Measurements from ENCODE around the gene MAMDC4.
"Not testable (repeated sequence)": the region's sequence is repeated elsewhere in the genome, so short reads cannot be mapped to it uniquely, and the experiment has no call there.

MAMDC4 gene

DNA sequence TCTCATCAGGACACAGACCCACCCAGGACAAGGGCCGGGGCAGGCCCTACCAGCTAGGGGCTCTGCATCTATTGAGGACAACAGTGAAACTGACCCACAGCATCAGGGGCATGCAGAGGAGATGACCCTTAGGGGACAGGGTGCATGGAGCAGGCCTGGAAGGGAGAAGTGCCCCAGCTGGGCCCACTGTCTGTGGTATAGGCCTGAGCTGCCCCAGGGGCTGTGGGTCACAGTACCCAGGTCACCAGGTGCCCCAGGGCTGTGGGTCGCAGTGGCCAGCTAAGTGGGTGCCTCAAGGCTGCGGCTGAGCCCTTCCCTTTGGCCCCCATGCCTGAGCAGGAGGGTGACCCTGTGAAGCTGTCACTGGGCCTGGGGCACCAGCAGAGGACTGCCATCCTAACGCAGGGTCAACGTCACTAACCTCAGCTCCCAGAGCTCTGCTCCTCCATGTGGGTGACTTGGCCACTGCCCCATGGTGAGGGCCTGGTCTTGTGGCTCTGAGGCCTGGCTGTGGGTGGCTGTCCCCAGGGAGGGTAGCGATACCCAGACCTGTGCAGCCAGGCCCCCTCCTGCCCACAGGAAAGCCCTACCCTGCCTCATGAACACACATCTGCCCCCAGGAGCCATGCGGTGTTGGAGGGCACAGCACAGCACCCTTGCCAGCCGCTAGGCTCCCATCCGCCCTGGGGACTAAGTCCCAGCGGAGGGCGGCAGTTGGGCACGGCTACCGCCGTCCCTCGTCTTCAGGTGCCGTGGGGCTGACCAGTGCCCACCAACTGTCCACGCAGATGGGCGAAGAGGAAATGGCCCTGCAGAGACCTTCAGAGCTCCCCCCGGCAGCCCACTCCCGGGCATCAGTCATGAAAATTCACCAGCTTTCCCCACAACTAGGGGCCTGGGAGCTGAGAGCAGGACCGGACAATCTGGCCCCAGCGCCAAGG, 9.1 kb downstream of the MAMDC4 start:
- DNase-seq (ENCODE audit: low read depth, low spot score), result no peak

DNA sequence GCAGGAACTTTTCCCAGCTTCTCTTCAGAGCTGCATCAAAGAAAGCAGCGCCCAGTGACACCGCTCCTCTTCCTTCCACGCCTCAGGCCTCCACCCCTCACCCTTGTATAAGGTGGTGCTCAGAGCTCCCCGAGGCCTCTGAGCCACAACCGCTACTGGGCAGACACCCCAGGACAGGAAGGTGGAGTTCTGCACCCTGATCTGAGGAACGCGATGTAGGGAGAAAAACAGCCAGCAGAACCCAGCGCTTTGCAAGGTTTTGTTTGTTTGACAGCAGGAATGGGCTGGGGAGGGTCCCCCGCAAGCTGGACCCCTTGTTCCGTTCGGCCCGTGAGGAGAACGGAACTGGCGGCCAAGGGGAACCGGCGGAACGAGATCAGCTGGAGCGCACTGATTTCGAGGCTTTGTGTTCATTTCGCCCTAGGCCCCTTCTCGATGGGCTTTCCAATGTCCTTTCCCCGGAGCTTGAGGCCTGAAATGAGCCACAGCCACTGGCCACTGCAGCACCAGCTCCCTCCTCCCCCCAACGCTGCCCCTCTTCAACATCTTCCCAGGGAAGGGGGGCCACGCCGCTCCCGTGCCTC, 9.8 kb downstream of the MAMDC4 start:
- DNase-seq (ENCODE audit: low read depth, low spot score), result no peak

DNA sequence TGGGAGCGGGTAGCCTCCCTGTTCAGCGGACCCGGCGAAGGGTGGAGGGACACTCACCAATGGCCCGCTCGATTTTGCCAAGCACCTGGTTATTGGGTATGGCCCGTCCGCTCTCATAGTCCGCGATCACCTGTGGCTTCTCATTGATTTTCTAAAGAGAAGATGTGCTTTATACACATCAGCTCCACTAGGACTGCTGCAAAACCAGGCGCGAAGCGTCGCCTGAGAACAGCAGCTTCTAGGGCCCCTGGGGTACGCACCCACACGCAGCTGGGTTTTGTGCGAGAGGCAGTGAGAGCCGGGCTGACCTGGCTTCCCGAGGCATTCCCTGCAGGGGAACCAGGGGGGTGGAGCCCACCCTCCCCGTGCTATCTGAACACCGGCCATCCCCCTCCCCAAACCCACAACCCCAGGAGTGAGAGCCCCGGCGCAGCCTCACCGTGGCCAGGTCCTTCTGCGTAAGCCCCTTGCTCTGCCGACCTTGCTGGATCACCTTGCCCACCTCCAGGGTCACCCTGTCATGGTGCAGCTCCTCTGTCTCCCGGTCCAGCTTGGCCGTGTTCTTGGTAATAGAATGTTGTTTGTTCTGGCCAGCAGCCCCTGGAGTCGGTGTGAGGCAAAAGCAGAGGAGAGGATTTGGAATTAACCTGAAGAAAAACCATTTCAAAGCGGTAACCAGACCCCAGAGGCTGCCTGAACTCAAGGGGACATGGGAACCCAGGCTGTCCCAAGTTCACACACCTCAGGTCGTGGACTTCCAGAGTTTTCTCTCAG, 10.9 kb downstream of the MAMDC4 start:
- no peak for DNase-seq (ENCODE audit: low read depth, low spot score)

DNA sequence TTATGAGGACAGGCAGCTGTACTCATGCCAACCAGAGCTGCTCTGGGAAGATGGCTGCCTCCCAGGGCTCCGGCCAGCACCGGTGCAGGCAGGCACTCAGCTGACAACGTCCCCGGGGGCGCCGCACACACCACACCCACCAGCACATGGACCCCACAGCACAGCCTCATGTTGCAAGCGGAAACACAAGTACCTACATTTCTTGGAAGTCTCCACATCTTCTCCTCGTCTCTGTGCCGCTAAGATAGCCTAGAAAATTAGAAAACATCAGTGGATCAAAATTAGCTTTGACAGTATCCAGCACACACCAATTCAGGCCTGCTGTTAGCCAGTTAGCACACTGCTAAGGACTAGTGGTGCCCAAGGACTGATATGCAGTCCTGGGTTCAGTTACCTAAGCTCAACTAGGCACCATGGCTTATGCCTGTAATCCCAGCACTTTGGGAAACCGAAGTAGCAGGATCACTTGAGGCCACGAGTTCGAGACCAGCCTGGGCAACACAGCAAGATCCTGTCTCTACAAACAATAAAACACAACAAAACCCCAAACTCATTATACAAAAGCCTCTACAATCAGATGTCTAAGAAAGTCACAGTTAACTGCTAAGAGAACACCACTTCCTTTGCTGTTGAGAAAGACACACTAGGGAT, 11.6 kb downstream of the MAMDC4 start:
- DNase-seq (ENCODE audit: low read depth, low spot score), result no peak

DNA sequence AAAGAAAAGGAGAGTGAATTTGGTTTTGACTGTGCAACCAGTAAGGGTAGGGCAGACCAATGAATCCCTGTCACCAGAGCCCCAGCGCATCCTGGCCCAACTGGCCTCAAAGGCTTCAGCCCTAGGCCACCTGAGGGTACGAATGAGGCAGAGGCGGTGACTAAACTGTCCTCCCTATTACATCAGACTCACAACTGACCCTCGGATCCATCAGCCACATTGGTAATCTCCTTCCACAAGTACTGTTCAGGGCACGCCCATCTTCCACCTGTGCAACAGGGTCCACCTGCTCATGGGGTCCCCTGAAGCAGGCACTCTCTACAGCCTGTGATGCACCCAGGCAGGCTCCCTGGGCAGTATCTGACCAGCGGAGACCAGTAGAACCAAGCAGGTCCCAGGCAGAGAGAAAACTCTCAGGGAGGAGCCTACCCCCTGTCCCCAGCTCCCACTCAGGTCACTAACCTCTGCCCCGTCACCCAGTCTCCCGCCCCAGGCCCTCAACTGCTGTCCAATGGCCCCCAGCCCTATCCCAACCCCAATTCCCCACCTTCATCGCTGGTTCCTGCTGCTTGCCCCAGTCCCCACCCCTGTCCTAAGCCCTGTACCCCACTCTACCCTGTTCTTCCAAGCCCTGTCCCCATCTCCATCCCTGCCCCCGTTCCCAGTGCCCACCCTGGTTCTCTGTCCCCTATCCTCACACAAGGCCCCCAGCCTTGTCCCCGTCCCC, 13.1 kb downstream of the MAMDC4 start:
- no peak for DNase-seq (ENCODE audit: low read depth, low spot score)

DNA sequence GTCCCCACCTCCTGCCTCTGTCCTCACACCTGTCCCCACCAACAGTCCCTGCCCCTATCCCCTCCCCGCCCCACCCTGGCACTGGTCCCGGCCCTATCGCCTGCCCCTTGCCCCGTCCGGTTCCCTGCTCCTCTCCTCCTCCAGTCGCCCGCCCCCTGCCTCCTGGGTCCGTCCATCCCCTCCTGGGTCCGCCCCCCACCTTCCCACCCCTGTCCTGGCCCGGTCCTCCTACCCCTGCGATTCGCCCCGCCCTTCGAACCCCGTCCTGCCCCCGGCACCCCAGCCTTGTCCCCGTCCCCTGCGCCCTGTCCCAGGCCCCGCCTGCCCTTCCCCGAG, 13.6 kb downstream of the MAMDC4 start:
- no peak for DNase-seq (ENCODE audit: low read depth, low spot score)

DNA sequence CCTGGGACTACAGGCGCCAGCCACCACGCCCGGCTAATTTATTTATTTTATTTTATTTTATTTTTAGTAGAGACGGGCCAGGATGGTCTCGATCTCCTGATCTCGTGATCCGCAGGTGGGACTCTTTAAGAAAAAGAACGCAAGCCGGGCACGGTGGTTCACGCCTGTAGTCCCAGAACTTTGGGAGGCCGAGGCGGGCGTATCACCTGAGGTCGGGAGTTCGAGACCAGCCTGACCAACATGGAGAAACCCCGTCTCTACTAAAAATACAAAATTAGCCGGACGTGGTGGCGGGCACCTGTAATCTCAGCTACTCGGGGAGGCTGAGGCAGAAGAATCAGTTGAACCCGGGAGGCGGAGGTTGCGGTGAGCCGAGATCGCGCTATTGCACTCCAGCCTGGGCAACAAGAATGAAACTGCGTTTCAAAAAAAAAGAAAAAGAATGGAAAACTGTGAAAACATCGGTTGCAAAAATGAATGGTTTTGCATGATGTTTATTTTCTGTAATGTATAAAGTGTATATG, 14.8 kb downstream of the MAMDC4 start:
- not testable (repeated sequence) for DNase-seq (ENCODE audit: low read depth, low spot score)

DNA sequence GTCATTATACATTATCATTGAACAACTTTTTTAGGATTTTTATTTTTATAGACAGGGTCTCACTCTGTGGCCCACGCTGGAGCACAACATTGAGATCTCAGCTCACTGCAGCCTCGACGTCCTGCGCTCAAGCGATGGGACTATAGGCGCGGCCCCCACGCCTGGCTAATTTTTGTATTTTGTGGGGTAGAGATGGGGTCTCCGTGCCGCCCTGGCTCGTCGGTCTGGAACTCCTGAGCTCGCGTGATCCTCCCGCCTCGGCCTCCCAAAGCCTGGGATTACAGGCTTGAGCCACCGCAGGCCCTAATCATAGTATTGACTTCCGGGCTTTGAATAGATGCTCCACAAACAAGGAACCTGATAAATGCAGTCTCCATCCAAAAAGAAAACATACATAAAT, 15.3 kb downstream of the MAMDC4 start:
- DNase-seq (ENCODE audit: low read depth, low spot score), result no peak

DNA sequence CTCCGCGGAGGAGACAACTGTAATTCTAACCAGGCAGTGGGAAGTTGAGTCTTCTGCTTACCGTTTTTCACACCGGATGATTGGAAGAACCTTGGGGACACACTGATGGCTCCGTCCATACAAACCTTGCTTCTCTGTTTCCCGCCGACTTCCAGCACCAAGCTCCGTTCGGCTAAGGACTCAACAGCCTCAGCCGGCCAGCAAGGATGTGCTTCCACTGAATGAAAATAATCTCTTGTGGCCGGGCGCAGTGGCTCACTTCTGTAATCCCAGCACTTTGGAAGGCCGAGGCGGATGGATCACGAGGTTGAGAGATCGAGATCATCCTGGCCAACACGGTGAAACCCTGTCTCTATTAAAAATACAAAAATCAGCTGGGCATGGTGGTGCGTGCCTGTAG, 15.8 kb downstream of the MAMDC4 start:
- no peak for DNase-seq (ENCODE audit: low read depth, low spot score)

DNA sequence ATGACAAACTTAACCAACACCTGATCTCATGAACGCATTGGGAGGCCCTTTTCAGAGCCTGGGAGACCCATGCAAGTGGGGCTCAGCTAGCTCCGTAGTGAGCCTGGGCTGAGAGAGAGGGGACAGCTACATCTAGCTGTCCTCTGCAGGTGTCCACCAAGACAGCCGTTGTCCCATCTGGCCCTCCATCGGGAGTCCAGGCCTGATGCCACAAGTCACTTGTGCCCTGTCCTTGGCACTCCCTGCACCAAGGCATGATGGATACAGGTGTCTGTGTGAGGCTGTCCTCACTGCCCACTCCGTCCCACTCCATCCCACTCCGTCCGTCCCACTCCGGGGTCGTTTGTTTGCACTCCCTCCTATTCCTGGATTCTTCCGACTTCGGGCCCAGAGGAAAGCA, 16.5 kb downstream of the MAMDC4 start:
- DNase-seq (ENCODE audit: low read depth, low spot score), result no peak

DNA sequence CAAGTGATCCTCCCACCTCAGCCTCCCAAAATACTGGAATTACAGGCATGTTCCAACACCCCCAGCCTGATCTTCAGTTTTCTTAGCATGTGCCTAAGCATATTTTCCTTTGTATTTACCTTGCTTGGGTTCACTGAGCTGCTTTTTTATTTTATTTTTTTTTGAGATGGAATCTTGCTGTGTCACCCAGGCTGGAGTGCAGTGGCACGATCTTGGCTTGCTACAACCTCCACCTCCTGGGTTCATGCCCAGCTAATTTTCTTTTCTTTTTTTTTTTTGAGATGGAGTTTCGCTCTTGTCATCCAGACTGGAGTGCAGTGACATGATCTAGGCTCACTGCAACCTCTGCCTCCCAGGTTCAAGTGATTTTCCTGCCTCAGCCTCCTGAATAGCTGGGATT, 17.5 kb downstream of the MAMDC4 start:
- not testable (repeated sequence) for DNase-seq (ENCODE audit: low read depth, low spot score)

DNA sequence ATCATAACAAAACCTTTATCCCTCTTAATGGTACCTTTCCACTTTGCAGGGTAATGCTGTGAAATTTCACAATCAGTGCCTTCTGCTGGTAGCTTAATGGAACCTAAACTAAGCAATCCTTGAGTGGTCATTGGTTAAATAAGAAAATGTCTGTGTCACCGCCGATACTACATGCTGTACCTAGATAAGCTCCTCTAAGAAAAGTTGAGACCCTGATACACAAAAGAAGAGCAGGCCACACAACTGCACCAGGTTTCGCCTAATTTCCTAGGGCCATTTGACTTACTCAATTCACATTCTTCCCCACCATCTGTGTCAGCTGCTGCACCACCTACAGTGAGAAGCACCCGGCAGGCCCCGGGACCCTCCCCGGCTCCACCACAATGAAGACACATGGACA, 23.0 kb downstream of the MAMDC4 start:
- no peak for DNase-seq (ENCODE audit: low read depth, low spot score)

DNA sequence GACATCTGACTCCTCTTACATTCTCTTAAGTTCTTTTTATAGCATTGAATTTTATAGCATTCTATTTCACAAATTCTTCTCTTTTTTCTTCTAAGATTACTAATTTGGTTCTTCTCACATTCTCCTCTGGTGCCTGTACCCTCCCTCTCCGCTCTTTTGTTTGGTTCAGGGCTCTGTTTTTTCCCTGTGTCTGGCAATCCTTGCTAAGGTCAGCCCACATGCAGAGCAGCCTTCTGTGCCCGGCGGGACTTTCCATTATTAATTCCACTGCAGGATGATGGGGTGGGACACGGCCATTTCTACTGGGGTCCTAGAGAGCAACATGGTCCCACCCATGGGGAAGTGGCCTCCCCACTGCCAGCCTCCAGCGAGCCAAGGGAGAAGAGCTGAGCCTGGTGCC, 24.3 kb downstream of the MAMDC4 start:
- no peak for DNase-seq (ENCODE audit: low read depth, low spot score)

DNA sequence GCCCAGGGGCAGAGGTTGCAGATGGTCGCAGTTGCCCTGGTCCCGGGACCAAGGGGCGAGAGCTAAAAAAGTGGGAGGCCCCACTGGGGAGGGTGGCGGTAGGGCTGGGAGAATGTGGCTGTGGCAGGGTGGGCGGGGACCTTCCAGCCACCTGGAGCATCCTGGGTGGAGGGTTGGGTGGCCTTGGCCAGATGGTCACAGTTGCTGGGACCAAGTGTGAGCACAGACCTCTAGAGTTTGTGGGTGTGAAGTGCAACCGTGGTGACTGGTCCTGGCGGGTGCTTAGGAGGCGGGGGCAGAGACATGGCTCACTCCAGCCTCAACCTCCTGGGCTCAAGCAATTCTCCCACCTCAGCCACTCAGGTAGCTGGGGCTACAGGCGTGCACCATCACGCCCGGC, 28.5 kb downstream of the MAMDC4 start:
- DNase-seq (ENCODE audit: low read depth, low spot score), result no peak

DNA sequence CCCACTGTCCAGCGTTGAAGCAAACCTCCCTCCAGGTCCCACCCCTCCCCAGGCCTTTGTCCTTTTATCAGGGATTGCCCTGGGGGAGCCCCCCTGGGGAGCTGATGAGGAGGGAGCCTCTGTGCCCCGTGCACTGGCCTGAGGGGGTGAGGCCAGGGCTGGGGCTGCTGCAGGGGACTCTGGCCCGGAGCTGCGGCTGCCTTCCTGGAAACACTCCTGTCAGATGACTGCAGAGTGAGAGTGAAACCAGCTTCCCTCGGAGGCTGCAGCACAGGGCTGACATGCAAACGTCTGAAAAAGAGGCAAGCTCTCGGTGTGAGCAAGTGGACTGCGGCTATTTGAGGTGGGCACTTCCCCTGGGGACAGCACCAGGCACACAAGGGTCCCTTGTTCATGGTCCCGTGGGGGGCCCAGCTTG, 29.6 kb downstream of the MAMDC4 start:
- DNase-seq (ENCODE audit: low read depth, low spot score), result peak; percentile 61

DNA sequence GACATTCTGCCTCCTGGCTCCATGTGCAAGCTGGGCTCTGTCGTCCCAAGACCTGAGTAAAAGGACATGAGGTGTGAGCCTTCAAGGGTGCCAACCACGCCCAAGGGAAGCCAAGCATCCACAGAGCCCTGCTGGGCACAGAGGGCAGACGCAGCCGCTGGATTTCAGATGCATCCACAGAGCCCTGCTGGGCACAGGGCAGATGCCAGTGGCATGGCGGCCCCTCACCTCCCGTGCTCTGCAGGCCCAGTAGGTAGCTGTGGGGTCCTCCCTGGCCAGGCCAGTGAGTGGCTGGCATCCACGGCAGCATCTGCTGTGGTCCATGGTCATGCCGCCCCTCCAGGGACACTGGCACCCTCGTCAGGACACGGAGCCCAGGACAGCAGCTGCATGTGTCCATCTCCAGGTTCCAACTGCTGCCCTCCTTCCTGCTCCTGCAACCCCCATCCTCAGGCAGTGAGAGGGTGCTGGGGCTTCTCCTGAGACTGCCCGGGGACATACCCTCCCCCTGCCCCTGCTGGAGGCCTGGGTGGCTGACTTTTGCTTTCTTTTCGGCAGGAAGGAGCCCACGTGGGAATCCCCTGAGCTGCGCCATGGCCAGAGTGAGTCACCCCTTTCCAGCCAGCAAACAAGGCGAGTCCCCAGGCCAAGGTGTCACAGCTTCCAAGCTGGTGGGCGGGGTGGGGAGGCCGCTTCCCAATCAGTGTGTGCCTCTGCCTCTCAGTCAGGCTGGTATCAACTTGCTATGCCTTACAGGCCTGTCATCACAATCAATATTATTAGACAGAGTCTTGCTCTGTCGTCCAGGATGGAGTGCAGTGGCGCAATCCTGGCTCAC, 30.2 kb downstream of the MAMDC4 start:
- DNase-seq (ENCODE audit: low read depth, low spot score), result peak; percentile 82

DNA sequence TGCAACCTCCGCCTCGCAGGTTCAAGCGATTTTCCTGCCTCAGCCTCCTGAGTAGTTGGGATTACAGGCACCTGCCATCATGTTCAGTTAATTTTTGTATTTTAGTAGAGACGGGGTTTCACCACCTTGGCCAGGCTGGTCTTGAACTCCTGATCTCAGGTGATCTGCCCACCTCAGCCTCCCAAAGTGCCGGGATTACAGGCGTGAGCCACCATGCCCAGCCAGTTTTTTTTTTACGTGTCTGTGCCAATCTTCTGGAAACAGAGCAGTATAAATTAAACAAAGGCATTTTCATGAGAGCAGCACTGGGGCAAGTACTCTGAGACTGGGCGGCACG, 30.8 kb downstream of the MAMDC4 start:
- DNase-seq (ENCODE audit: low read depth, low spot score), result not testable (repeated sequence)

DNA sequence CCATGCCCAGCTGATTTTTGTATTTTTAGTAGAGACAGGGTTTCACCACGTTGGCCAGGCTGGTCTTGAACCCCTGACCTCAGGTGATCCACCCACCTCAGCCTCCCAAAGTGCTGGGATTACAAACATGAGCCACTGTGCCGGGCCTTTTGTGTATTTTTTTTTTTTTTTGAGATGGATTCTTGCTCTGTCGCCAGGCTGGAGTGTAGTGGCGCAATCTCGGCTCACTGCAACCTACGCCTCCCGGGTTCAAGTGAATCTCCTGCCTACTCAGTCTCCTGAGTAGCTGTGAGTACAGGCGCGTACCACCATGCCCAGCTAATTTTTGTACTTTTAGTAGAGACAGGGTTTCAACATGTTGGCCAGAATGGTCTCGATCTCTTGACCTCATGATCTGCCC, 31.5 kb downstream of the MAMDC4 start:
- not testable (repeated sequence) for DNase-seq (ENCODE audit: low read depth, low spot score)

DNA sequence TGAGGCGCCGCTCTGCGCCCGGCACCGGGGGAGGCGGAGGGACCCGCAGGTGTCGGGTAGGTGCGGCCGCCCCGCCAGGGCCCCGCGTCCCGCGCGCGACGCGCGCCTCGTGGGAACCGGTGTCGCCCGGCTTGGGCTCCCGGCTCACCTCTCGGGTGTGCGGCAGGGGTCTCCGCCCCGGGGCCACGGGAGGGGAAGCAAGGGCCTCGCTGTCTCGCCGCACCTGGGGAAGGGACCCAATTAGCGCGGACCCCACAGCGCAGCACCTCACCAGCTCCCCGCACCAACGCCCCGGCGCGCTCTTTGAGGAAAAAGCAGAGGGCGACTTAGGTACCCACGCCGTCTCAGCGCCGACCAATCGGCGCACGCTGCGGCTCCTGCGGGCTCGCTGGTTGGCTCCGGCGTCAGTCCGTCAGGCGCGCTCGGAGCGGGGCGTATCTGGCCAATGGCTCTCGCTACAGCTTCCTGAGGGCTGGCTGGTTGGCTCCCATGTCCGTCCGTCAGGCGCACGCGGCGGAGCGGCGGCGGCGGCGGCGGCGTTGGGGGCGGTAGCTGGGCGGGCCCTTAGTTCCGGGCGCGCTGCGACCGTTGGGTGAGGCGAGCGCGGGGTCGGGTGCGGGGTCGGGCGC, 33.9 kb downstream of the MAMDC4 start, which contains the start of gene TRAF2:
TSS of gene TRAF2 (plus strand) at position 567 of the 629 bp plus-strand sequence. CDS start 12,225 bp downstream, outside the sequence.
- DNase-seq (ENCODE audit: low read depth, low spot score), result peak; percentile 100

All from astrocyte of the hippocampus (primary cell).